SU-DHL-6 (cell line): ENCODE measurements around the gene FYB1.

Experiments used
- H2AFZ ChIP-seq: fragments of 200-600 bp; sonication (generic); 2 replicates; pipeline ENCODE4 v1.6.1; 2014; ENCODE audit warnings: low read depth, mild to moderate bottlenecking, moderate library complexity, mixed read lengths, antibody characterized with exemption, low read length; ENCODE audit not compliant: severe bottlenecking
- H3F3A ChIP-seq: fragments of 200-600 bp; shearing (Covaris generic); 2 replicates; pipeline ENCODE4 v1.6.0; 2016; ENCODE audit warnings: antibody characterized with exemption, mild to moderate bottlenecking; ENCODE audit not compliant: insufficient read depth
- H3K27ac ChIP-seq: fragments of 200-600 bp; sonication (generic); 2 replicates; pipeline ENCODE4 v1.5.1; 2016; ENCODE audit warnings: low read depth, mild to moderate bottlenecking, low read length, moderate library complexity, mixed read lengths
- H3K27me3 ChIP-seq: fragments of 200-600 bp; sonication (generic), shearing (Covaris generic); 2 replicates; pipeline ENCODE4 v1.6.0; 2014; ENCODE audit warnings: mild to moderate bottlenecking, low read length
- H3K36me3 ChIP-seq: fragments of 200-600 bp; sonication (generic); 2 replicates; pipeline ENCODE4 v1.6.1; 2014; ENCODE audit warnings: mild to moderate bottlenecking, low read length, mixed read lengths
- H3K4me2 ChIP-seq: fragments of 300-600, 200-600 bp; shearing (Covaris generic), sonication (generic); 2 replicates; pipeline ENCODE4 v1.6.0; 2014; ENCODE audit warnings: low read length, low read depth, mild to moderate bottlenecking; ENCODE audit not compliant: poor library complexity, severe bottlenecking
- H3K4me3 ChIP-seq: fragments of 200-600 bp; sonication (generic); 2 replicates; pipeline ENCODE4 v1.5.1; 2014; ENCODE audit warnings: antibody characterized with exemption, low read length, mild to moderate bottlenecking, mixed read lengths; ENCODE audit not compliant: insufficient read depth, poor library complexity, severe bottlenecking
- H3K79me2 ChIP-seq: fragments of 200-600 bp; sonication (generic); 2 replicates; pipeline ENCODE4 v1.6.1; 2014; ENCODE audit warnings: mild to moderate bottlenecking, low read length, moderate library complexity; ENCODE audit not compliant: insufficient read depth
- H3K9ac ChIP-seq: fragments of 200-600 bp; sonication (generic); 2 replicates; pipeline ENCODE4 v1.7.0; 2014; ENCODE audit warnings: mild to moderate bottlenecking, low read length
- H3K9me2 ChIP-seq: fragments of 200-600 bp; sonication (generic); replicated peaks from 2 replicates; pipeline ENCODE4 v1.6.1; 2014; ENCODE audit warnings: low read length; ENCODE audit not compliant: insufficient read depth
- H3K9me3 ChIP-seq: fragments of 200-600 bp; sonication (generic); 2 replicates; pipeline ENCODE4 v1.6.1; 2014; ENCODE audit warnings: low read length, mixed read lengths; ENCODE audit not compliant: insufficient read depth
- H4K20me1 ChIP-seq: fragments of 200-600 bp; sonication (generic); 2 replicates; pipeline ENCODE4 v1.6.1; 2014; ENCODE audit warnings: low read depth, mild to moderate bottlenecking, antibody characterized with exemption, low read length, moderate library complexity, mixed read lengths
- CTCF ChIP-seq: fragments of 200-600 bp; sonication (generic); IDR thresholded peaks from one replicate; pipeline ENCODE4 v1.5.1; 2017; ENCODE audit warnings: antibody characterized with exemption, mild to moderate bottlenecking, low read length, moderate library complexity; ENCODE audit not compliant: insufficient read depth, poor library complexity, severe bottlenecking
- EZH2phosphoT487 ChIP-seq: fragments of 200-600 bp; sonication (generic), shearing (Covaris generic); conservative IDR thresholded peaks from 2 replicates; pipeline ENCODE4 v1.6.1; 2018; ENCODE audit warnings: mild to moderate bottlenecking, antibody characterized with exemption, low read length, moderate library complexity, mixed read lengths

Gene FYB1

DNA sequence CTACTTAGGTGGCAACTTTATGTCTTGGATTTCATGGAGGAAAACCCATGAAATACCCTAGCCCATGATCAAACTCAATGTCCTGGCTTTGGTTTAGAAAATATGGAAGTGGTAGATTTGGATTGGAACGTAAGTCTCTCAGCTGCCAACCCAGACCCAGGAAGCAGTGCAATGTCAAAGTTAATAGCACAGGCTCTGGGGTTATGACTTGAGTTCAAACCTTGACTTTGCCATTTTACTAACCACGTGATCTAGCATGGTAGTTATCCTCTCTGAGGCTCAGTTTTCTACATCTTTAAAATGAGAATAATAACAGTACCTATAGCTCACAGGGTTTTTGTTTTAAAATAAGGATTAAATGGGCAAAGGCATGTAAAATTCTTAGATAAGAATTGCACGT, 13.8 kb downstream of the FYB1 start:
- no peaks in the 10 kb centered on the region for H3K79me2 ChIP-seq
- no peak overlapping the region for H3K27ac ChIP-seq
- no peak overlapping the region for H3K9ac ChIP-seq
- no peak for TF ChIP-seq EZH2phosphoT487
- no peak for TF ChIP-seq CTCF
- H3K4me2 ChIP-seq: no peak overlapping the region
- H4K20me1 ChIP-seq: no peaks in the 10 kb centered on the region
- no peaks in the 10 kb centered on the region for H3K9me2 ChIP-seq
- H2AFZ ChIP-seq: no peak overlapping the region
- no peaks in the 10 kb centered on the region for H3F3A ChIP-seq
- no peaks in the 10 kb centered on the region for H3K36me3 ChIP-seq
- no peaks in the 10 kb centered on the region for H3K9me3 ChIP-seq
- no peak overlapping the region for H3K4me3 ChIP-seq
- no peaks in the 10 kb centered on the region for H3K27me3 ChIP-seq

DNA sequence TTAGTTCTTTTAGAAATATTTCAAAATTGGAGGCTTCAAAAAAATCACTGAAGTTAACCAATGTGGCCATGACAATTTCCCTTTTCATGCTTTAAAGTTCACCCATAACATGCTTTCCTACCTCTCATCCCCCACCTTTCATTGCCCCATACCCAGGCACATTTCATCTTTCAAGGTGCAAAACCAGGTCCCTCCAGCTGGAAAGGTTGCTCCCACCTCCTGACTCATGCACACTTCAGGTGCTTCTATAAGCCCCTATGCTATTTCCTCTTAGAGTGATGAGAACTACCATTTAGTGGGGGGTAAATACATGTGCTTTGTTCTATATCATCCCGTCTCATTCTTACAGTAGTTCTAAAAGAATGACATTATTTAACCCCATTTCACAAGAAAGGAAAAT, 15.4 kb downstream of the FYB1 start:
- H2AFZ ChIP-seq: no peak overlapping the region
- no peaks in the 10 kb centered on the region for H3K9me3 ChIP-seq
- no peak overlapping the region for H3K4me2 ChIP-seq

GRCh38 chr5:39203275-39203922, 16.0 kb downstream of the FYB1 start:
- H3K9me2 ChIP-seq: no peaks in the 10 kb centered on the region
- no peak overlapping the region for H3K9ac ChIP-seq
- H3K9me3 ChIP-seq: no peaks in the 10 kb centered on the region
- TF ChIP-seq EZH2phosphoT487: no peak
- TF ChIP-seq CTCF: no peak
- no peaks in the 10 kb centered on the region for H3K36me3 ChIP-seq
- H3K4me2 ChIP-seq: no peak overlapping the region
- H3K27ac ChIP-seq: no peak overlapping the region
- H3F3A ChIP-seq: no peaks in the 10 kb centered on the region
- no peak overlapping the region for H3K4me3 ChIP-seq
- H3K27me3 ChIP-seq: no peaks in the 10 kb centered on the region
- no peaks in the 10 kb centered on the region for H3K79me2 ChIP-seq
- no peak overlapping the region for H2AFZ ChIP-seq
- H4K20me1 ChIP-seq: no peaks in the 10 kb centered on the region

More for the DNA sequence above, 15.4 kb downstream of the FYB1 start:
- TF ChIP-seq EZH2phosphoT487: no peak
- TF ChIP-seq CTCF: no peak
- no peak overlapping the region for H3K27ac ChIP-seq
- H3K36me3 ChIP-seq: no peaks in the 10 kb centered on the region
- no peaks in the 10 kb centered on the region for H3F3A ChIP-seq
- H3K4me3 ChIP-seq: no peak overlapping the region
- H3K9ac ChIP-seq: no peak overlapping the region
- H4K20me1 ChIP-seq: no peaks in the 10 kb centered on the region
- H3K9me2 ChIP-seq: no peaks in the 10 kb centered on the region
- H3K79me2 ChIP-seq: no peaks in the 10 kb centered on the region
- no peaks in the 10 kb centered on the region for H3K27me3 ChIP-seq
